Measurements from ENCODE around the gene FCN3.

FCN3 gene

DNA sequence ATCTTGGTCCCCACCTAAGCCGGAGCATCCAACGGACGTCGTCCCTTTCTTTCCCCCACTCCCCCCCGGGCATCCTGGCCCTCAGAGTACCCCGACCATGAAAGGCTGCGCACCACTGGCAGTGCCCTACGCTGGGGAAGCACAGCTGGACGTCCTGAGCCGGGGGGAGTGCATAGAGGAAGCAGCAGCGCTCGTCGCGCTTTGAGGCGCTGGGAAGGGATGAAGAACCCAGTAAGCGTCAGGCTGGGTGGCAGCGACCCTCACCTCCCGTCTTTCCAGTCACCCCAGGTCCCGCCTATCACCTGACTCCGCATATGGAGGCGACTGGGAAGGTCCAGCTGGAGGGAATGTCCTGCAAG, 13.6 kb downstream of the FCN3 start:
- no peak for DNase-seq (ENCODE audit: extremely low read depth in 1 of 2, low read depth in 1 of 2)

DNA sequence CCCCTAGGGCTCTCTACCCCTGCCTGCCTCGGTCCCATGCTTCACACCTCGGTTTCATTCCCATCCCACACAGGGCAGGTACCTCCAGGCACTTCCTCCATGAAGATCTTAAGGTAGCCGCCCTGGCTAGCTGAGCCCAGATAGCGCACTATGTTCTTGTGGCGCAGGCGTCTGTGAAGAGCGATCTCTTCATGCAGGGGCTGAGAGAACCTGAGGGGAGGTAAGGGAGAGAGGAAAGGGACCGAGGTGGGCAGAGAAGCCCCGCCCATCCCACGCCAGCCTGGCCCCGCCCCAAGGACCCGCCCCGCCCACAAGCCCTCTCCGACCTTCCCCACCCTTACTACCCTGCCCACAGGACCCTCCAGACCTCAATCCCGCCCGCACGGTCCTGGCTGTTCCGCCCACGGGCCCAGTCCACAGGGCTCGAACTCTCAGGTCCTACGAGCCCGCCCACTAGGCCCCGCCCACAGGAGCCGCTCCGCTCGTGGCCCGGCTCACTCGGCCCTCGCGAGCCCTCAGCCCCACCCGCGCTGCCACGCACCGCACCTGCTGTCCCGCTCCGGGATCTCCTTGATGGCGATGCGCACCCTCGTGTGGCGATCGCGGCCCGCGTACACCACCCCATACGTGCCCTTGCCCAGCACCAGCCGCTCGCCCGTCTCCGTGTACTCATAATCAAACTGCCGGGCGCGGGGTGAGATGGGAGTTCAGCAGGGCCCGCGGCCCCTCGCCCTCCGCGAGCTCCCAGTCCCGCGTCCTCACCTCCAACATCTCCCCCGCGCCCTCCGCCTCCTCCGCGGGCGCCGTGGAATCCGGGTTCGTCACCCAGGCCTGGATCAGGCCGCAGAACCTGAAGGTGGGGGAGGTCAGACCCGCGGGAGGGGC, 14.2 kb downstream of the FCN3 start:
- DNase-seq (ENCODE audit: extremely low read depth in 1 of 2, low read depth in 1 of 2) = peak in 1 of 2 donors; percentile 42

DNA sequence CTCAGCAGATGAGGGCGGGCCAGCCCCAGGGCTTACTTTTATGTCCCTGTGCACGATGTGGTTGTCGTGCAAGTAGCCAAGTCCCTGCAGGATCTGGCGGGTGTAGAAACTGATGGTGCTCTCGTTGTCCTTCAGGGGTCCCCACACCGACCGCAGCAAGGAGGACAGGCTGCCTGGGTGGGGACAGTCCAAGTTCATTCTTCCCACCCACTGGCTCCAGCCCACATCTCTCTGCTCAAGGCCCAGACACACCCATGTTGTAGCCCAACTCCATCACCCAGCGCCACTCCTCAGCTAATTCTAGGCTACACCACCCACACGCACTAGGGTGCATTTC, 14.8 kb downstream of the FCN3 start:
- no peak for DNase-seq (ENCODE audit: extremely low read depth in 1 of 2, low read depth in 1 of 2)

DNA sequence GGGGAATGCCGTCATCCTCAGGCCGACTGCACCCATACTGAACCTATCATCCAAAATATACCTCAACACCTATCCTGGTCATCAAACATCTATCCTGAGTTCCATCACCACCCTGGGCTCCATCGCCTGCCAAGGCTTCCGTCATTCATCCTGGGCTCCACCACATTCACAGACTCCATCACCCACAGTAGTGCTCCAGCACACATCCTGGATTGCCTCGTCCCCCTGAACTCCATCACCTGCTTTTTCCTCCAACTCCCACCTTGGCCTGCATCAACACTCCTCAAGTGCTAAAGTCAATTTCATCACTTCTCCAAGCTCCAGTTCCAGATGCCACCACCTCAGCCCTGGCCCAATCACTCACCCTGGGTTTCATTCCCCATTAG, 15.7 kb downstream of the FCN3 start:
- no peak for DNase-seq (ENCODE audit: extremely low read depth in 1 of 2, low read depth in 1 of 2)

DNA sequence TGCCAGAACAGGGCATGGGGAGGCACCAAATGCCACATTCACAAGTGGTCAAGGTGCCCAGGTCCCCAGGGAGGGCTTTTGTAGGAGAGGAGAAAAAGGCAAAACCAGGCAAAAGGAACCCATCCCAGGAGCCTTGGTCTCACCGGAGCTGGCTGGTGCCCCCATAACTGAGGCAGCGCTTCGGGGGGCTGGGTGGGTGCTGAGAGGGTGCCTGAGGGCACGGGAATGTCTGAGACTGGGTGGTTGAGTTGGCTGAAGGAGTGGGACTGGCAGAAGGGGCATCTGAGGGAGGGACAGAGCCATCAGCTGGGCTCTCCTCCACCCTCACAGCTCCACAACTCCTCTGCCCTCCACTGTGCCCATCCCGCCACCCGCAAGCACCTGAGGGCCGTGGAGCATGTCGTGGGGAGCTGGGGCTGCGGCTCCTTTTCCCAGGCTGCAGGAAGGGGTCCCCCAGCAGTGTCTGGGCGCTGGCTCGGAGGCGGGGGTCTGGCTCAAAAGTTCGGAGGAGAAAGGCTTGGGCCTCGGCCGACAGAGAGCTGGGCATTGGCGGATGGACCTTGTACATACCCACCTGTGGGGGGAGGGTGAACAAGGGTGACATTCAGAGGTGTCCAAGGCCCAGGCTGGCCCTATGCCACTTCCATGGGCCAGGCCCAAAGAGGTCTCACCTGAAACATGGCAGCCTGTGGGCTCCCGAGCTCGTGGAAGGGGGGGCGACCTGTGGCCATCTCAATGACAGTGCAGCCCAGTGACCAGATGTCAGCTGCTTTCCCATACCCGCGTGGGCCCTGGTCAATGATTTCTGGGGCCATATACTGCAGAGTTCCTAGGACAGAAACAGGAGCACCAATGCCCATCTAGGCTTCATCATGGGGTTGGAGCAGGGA, 16.3 kb downstream of the FCN3 start:
- DNase-seq (ENCODE audit: extremely low read depth in 1 of 2, low read depth in 1 of 2) = no peak

DNA sequence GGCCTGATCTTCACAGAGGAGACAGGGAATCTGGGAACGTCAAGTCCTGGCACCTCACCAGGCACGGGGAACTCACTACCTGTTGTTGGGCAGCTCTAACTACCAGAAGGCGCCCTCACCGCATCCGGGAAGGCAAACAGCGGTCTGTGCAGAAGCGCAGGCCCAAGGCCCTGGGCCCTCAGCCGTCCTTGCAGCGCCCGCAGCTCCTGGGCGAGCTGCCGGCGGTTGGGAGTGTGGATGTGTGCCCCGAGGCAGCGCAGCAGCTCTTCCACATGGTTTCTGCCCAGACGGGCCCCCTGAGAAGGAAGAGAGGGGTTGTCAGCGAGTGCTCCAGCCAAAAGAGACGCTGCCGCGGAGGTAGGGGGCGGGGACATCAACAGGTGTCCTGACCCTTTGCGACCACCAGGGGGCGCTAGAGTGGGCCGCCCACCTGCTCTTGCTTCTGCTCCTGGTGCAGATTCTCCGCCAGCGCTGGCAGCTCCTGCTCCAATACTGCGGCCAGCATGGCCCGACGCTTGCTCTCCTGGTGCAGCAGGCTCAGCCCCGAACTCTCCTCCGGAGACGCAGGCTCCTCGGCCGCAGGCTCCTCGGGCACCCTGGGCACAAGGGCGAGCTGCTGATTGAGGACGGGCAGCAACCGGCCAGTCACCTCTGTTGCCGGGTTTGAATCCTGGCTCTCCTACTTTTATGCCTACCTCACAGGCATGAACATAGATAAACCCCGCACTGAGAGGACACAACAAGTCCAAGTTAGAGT, 17.2 kb downstream of the FCN3 start:
- DNase-seq (ENCODE audit: extremely low read depth in 1 of 2, low read depth in 1 of 2) = peak; percentile 48 to 74

DNA sequence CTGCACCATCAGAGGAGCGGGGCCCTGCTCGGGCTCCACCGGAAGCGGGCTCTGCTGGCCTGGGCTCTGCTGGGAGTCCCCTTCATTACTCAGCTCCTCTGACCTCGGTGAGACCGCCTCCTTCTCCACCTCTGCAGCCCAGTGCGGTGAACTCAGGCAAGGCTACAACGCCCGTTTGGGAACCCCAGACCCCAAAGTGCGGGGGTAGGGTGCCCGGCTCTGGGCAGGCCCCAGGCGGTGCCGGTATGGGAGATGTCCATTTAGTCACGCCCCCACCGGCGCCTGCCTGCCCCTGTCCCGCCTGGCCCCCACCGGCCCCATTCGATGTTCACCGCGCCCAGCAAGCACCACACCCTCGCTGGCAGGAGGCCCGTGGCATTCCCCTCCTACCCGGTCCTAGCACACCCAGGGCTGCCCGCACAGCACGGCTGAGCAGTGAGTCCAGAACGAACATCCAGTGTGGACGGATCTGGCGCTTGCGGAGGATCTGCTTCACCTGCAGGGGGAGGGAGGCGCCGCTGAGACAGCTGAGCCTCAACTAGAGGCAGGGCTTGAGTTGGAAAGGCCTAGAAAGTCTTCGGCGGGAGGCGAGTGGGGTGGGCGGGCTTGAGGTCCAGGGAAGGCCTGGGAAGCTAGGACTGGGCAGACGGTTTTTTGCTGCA, 17.9 kb downstream of the FCN3 start:
- peak in 1 of 2 donors; percentile 20 for DNase-seq (ENCODE audit: extremely low read depth in 1 of 2, low read depth in 1 of 2)

DNA sequence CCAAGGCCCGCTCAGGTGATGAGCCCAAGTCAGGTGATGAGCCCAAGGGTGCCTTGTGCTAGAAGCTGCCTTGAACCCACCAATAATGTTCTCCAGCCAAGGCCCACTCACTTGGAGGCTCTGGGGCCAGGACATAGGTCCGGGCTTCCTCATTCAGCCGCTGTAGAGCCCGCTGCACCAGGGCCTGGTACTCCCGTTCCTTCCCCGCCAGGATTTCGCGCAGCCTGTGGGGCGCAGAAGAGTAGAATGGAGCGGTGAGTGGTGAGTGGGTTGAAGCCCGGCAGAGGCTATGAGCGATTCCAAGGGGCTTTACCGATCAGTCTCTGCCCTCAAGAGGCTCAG, 18.4 kb downstream of the FCN3 start:
- no peak for DNase-seq (ENCODE audit: extremely low read depth in 1 of 2, low read depth in 1 of 2)

DNA sequence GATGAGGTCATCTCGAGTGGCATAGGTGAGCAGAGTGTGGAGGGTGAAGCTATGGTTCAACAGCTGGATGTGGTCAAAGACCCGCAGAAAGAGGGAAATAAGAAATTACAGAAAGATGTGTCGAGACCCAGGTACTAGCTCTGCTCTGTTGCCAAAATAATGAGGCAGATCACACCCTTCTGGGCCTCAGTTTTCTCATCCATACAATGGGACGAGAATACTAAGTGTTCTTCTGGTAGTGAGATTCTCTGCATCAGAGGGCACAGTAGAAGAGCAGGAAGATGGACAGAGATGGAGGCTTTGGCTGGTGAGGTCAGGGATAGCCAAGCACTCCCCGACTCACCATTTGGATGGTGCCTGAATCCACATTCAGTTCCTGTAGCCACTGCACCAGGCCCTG, 18.9 kb downstream of the FCN3 start:
- no peak for DNase-seq (ENCODE audit: extremely low read depth in 1 of 2, low read depth in 1 of 2)

DNA sequence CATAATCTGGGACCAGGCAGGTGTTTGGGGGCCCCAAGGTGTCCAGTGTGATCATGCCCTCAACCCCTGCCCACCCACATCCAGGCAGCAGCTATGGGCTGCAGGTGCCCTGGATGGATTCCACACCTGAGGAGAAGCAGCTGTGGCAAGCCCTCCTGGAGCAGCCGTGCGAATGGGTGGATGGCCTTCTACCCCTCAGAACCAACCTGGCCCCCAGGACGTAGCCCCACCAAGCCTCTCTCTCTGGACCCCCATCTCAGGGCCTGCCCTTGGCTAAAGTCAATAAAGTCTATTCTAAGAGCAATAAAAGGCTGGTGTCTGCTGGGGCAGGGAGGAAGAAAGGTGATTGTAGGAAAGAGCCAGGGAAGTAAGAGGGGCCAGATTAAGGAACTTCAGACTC, 21.0 kb downstream of the FCN3 start:
- DNase-seq (ENCODE audit: extremely low read depth in 1 of 2, low read depth in 1 of 2) = no peak

DNA sequence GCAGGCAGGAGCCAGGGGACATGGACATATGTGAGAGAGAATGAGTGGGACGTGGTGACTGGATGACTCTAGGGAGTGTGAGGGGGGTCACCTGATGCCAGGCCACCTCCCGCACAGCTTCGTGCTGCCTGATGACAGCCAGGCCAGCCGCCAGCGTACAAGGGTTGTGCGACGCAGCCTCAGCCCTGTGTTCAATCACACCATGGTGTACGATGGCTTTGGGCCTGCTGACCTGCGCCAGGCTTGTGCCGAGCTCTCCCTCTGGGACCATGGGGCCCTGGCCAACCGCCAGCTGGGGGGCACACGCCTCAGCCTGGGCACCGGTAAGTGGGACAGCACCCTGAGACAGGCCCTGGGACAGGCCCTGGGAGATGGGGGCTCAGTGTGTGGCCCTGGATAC, 21.5 kb downstream of the FCN3 start:
- DNase-seq (ENCODE audit: extremely low read depth in 1 of 2, low read depth in 1 of 2) = no peak

DNA sequence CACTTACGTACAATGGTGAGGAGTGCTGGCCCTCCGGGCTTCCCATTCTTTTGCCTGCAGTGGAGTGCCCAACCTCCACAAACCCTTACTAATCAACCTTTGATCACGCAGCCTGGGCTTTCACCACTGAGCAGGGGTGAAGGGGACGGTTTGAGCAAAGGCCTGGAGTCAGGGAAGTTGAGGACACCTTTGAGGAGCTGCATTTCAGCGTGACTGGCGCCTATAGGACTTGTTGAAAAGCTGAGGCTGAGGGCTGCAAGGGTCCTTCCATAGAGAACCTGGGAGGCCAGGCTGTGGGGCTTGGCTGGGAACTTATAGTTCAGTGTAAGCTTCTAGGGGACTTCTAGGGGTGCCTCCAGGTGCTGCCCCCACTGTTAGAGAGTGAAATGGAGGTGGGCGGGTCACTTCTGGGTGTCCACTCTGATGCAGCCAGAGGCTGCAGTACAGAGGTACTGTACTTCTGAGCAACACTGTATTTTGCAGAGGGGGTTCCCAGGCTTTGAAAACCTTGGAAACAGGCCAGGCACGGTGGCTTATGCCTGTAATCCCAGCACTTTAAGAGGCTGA, 23.0 kb downstream of the FCN3 start:
- no peak for DNase-seq (ENCODE audit: extremely low read depth in 1 of 2, low read depth in 1 of 2)

DNA sequence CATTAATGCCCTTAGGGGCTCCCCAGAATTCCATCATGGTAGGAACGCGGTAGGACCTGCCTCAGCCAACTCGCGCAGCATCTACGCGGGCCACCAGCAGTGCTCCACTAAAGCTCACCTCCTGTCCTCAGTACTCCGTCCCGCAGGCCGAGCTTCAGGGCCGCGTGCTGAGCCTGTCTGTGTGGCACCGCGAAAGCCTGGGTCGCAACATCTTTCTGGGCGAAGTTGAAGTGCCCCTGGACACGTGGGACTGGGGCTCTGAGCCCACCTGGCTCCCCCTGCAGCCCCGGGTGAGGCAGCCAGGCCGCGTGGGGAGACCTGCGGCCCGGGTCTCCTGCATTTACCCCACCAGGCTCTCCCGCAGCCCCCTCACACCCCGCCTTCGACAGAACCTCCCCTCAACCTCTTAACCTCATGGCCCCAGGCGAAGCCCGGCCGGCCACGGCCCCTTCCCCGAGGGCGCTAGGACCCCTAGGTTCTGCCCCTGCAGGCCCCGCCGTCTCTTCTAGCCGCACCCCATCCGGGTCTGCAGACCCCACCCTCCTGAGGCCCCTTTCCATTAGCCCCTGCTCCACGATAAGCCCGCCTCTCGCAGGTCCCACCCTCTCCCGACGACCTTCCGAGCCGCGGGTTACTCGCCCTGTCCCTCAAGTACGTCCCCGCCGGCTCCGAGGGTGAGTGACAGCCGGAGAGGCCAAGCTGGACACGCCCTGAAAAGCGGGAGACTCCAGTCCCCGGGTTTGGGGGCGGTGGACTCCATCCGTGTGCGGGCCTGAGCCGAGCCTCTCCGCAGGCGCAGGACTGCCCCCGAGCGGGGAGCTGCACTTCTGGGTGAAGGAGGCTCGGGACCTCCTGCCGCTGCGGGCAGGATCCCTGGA, 23.7 kb downstream of the FCN3 start:
- DNase-seq (ENCODE audit: extremely low read depth in 1 of 2, low read depth in 1 of 2) = no peak

DNA sequence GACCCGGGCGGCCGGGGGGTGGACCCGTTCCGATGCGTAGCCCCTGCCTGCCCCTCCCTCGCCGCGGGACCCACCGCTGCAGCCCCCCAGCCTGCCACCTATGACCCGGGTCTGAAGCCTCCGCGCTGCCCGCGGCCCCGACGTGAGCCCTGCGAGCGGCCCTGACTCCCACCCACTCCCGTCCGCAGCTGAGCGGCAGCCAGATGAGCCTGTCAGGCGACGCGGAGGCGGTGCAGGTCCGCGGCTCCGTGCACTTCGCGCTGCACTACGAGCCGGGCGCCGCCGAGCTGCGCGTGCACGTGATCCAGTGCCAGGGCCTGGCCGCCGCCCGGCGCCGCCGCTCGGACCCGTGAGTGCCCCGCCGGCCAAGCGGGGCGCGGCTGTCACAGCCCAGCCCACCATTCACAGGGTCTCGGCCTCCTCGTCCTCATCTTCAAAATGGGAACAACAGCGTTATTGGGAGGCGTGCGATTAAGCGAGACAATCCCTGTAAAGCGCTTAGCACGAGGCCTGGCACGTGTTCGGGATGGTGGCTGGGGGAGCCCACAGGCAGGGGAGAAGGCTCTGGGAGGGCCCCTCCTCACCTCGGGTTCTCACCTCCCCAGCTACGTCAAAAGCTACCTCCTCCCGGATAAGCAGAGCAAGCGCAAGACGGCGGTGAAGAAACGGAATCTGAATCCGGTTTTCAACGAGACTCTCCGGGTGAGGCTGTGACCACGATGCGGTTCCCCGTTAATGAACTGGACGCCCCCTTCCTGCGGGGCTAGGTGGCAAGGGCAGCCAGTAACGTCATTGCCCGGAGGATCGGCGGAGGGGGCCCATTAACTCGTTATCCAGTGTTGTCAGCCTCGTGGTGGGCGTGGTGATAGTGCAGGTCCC, 24.6 kb downstream of the FCN3 start:
- DNase-seq (ENCODE audit: extremely low read depth in 1 of 2, low read depth in 1 of 2) = no peak

DNA sequence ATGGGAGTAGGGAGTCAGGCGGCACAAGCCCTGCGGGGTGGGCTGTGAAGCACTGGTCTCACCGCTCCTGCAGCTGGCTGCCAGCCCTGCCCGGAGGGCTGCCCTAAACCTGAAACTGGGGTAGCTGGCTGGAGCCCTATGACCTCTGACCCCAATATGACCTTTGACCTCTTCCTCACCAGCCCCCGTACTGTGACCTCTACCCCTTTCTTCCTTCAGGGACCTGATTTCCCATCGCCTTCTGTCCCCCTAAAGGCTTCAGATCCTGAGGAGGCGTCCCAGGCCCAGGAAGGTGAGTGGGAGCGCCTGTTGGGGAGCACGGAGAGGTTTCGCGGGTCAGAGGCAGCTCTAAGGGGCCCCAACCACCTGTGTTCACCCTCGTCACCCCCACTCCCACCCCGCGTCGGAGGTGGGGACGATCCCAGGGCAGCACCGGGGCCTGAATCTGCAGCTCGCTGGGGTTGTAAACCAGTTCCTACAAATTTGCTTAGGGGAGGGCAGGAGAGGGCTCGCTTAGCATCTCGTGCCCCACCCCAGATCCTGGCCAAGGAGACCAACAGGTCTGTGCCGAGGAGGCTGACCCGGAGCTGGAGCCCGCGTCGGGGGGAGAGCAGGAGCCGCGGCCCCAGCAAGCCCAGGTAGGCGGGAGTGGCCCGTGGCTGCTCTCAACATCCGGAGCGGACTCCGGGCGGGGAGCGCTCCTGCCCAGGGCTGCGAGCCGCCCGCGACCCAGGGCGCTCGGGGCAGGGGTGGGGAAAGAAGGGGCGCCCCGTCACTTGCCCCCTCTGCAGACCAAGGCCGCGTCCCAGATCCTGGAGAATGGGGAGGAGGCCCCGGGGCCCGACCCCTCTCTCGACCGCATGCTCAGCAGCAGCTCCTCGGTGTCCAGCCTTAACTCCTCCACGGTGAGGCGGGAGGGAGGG, 25.5 kb downstream of the FCN3 start:
- DNase-seq (ENCODE audit: extremely low read depth in 1 of 2, low read depth in 1 of 2) = no peak

DNA sequence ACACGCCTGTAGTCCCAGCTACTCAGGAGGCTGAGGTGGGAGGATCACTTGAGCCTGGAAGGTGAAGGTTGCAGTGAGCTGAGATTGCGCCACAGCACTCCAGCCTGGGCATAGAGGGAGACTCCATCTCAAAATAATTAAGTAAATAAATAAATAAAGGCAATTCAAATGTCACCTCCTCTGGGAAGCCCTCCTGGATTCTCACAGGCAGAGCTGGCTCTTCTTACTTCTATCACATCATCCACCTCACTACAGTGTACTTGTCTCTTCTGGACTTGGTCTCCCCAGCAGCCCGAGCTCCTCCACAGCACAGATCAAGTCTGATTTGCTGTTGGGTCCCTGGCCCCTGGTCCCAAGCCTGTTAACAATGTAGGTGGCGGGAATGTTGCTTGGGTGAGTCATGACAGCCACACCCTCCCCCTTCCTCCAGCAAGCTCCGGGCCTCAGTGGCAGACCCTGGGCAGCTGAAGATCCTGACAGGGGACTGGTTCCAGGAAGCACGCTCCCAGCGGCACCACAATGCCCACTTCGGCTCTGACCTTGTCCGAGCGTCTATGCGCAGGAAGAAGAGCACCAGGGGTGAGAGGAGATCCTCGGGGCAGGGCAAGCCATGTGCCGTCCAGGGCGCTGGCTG, 27.5 kb downstream of the FCN3 start:
- no peak for DNase-seq (ENCODE audit: extremely low read depth in 1 of 2, low read depth in 1 of 2)

DNA sequence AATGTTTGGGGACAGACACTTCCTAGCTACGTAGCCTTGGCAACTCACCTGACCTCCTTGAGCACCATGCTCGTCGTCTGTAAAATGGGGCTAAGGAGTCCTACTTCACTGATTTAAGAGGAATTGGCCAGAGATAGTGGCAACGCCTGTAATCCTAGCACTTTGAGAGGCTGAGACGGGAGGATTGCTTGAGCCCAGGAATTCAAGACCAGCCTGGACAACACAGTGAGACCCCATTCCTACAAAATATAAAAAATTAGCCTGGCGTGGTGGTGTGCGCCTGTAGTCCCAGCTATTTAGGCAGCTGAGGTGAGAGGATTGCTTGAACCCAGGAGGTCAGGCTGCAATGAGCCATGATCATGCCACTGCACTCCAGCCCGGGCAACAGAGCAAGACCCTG, 28.3 kb downstream of the FCN3 start:
- DNase-seq (ENCODE audit: extremely low read depth in 1 of 2, low read depth in 1 of 2) = no peak

Measured in activated CD8-positive, alpha-beta memory T cell treated with anti-CD3 and anti-CD28 coated beads for 1 hour (primary cell).